Stimulated activated CD8-positive, alpha-beta memory T cell treated with anti-CD3 and anti-CD28 coated beads, Interleukin-15, amount 100 ng/mL, for 1 hour (primary cell): ENCODE measurements around the gene MBTPS1.

ENCODE experiments used
- DNase-seq: peaks from one replicate; pipeline ENCODE4 v3.0.0-alpha.2; 2020; ENCODE audit warnings: low read depth

MBTPS1 gene

DNA sequence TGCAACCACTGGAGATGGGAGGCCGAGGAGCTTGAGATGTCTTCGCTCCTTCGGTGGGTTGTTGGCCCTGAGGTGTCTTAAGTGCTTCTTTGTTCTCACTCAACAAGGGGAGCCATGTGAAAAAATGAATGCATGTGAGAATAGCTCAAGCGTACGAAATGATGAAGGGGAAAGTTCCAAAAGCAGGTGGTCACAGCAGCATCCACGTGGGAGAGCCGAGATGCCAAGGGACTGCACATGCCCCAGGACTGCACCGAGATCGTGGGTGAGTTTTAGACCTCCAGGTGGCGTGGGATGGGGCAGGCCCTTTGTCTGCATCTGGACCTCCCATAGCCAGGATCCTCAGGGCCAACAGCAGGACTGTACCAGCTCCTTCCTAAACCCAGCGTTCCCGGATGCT is 82.2 kb downstream of the MBTPS1 start:
- DNase-seq: no peak

DNA sequence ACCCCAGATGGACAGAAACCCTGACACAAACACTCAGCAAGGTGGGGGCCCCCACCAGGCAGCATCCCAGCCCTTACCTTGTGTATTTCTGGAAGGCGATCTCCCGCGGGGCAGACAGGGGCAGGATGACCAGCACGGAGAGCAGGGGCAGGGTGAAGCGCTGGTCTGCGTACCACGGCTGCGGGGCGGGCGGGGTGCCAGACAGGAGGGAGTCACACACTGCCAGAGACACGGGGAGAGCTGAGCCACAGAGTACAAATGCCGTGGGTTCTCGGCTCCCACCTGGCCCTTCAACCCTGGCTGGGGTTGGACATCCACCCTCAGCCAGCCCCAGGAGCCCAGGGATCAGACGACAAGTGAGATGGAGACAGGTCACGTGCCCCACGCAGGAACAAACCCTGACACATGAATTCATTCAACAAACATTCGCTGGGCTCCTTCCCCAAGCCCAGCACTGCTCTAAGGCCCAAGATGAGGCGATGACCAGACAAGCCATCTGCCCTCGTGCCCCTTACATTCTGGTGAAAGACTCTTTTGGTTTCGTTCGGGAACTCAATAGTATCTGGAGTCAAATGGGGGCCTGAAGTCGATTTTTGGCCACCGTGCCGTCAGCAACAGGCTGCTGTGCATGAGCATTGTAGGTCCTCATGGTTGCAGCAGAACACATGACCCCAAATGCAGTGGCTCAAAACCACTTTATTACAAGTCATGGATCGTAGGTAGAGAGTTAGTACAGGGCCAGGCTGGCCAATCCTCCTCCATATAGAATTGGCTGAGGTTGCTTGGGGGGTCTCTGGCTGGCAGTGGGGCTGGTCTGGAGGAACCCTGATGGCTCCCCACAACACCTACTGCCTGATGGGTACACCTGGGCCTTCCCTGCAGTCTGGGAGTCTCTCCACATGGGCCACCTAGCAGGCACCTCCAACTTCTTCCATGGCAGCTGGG is 83.2 kb downstream of the MBTPS1 start:
- DNase-seq: no peak

DNA sequence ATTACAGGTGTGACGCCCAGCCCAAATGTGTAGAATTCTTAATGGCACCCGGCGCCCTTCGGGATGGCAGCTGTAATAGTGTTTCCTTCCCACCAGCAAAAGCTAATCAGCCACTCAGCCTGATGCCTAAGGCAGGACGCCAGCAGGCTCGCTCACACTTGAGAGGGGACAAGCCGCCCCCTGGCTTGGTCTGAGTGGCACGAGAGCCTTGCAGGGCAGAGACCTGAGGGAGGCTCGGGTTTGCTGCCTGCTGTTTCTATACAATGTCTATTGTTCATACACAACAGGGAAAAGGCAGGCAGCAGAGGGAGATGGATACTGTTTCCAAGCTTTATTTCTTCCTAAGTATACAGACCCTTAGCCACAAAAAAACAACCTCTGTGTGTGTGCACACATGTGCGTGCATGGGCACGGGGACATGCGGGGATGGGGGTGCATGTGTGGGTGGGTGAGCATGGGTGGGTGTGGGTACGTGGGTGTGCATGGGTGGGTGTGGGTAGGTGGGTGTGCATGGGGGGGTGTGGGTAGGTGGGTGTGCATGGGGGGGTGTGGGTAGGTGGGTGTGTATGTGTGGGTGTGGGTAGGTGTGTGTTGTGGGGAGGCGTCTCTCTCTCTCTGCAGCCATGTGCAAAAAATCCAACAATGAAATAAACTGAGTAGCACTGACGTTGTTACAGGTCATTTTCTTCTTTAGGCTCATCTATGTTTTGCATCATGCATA is 84.1 kb downstream of the MBTPS1 start:
- DNase-seq: no peak

DNA sequence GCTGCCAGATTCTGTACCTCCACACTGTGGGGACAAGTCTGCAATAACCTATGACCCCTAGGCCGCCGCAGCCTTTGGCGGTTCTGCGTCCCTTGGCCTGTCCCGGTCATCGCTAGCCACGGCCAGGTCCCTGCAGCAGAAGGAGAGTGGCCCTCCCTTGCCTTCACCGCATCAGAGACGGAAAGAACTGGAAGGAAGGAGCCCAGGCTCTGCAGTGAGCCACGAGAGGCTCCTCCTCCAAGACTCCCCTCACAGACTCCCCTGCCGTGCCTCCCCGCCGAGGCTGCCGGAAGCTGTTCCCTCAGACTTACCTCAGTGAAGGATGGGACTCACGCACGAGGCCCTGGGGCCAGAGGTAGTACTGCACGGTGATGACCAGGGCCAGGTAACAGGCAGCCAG is 85.2 kb downstream of the MBTPS1 start:
- DNase-seq: no peak

DNA sequence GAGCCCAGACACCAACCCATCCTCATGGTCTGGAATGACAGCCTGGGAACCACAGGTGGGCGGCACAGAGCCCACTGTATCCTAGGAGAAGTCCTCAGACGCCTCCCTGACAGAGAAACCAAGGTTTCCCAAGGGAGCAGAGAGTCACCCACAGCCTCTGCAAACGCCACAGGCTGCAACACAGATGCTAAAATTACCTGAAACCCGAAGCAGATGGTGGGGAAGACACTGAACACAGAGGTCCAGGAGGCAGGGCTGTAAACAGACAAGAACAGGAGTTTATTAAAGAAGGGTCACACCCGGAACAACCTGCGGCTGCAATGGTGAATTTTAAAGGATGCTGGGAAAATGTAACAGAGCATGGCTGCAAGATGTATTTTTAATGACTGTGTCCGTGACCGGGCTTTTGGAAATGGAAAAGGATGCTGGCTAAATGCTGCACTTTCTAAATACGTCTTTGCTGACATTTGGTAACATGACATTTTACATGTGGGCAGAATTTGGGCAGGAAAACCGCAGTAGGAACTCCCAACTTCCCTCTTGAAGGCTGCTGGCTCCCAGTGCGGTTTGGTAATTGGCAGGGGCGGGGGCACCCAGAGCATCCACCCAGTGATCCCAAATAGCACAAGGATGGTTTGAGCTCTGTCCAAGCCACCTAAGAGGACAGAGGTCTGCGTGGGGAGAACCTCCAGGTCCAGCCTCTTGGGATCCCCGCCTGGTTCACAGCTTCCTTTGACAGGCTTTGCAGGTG is 87.3 kb downstream of the MBTPS1 start:
- no peak for DNase-seq

DNA sequence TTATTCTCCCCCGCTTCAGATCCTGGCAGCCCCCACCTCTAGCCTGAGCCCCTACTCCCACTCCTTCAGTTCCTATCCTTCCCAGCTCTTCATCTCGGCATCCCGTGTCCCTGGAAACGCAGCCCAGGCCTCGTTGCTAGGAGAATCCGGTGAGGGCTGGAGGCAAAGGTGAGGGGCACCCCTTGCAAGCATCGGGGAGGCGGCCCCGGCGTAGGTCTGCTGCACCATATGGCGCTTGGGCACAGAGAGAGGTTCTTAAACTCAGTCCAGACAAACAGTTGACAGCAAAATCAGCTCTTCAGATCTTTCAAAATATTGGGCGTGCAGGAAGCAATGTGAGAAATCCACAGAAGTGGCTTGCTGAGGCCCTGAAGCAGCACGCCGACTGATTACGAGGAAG is 89.1 kb downstream of the MBTPS1 start:
- no peak for DNase-seq

DNA sequence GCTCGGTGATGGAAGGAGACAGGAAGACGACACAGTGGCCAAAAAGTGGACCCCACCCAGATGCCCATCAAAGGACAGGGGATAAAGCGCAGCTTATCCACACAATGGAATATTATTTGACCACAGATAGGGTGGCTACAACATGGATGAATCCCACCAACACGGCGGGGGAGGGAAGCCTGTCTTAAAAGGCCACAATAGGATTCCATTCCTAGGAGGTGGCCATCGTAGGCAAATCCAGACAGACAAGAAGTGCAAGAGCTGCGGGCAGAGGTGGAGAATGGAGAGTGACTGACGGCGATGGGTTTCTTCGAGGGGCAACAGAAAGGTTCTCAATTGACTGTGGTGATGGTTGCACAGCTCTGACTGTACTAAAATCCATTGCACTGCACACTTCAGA is 90.1 kb downstream of the MBTPS1 start:
- DNase-seq: no peak

DNA sequence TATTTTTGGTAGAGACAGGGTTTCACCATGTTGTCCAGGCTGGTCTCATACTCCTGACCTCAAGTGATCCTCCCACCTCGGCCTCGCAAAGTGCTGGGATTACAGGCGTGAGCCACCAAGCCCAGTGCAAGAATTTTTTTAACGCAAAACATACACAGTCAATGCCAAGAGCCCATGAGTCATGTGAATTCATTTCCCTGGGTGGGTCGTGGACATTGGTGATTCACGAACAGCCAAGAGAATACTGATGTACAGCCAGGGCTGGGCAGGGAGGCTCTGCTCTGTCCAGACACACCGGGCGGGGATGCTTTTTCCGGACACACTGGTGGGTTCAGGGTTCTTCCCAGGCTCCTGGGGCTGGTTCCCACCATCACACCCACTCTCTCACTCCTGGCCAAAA is 91.9 kb downstream of the MBTPS1 start:
- no peak for DNase-seq

DNA sequence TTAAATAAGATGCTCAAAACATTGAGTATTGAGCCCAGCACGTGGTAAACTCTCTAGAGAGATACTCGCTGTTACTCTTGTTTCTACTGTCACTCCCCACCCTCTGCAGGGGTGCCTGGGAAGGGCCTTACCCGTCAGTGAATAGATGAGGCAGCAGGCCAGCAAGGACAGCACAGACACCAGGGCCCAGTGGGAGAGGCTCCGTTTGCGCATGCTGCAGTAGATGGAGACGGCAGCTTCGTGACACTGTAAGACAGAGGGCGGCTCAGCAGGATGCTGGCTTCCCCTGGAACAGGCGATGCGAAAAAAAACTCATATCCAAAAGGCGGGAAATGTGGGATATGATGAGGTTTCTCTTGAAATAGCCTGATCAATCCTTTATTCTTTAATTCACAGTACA is 94.1 kb downstream of the MBTPS1 start:
- DNase-seq: no peak

DNA sequence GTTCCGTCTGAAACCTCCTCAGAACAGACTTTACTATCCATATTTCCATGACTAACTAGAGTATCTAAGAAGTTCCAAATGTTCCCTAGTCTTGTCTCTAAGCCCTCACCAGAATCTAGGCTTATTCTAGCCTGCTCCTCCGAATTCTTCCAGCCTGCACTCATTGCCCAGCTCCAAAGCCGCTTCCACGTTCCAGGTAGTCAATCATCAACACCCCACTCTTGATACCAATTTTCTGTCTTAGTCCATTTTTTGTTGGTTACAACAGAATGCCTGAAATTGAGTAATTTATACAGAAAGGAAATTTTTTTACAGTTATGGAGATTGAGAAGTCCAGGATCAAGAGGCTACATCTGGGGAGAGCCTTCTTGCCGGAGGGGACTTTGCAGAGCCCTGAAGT is 95.3 kb downstream of the MBTPS1 start:
- no peak for DNase-seq

DNA sequence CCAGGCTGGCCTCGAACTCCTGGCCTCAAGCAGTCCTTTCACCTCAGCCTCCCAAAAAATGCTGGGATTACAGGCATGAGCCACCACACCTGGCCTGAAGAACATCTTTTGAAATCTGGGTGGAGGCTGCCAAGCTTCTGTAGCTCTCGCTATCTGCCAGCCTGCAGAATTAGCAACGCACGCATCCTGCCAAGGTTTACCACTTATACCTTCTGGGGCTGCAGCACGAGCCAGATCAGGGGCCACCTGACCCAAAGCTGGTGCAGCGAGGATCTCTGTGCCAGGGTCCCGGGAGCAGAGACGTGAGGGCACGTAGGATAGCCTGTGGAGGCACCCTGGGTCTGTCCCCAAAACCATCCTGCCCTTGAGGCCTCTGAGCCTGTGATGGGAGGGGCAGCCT is 96.4 kb downstream of the MBTPS1 start:
- no peak for DNase-seq

DNA sequence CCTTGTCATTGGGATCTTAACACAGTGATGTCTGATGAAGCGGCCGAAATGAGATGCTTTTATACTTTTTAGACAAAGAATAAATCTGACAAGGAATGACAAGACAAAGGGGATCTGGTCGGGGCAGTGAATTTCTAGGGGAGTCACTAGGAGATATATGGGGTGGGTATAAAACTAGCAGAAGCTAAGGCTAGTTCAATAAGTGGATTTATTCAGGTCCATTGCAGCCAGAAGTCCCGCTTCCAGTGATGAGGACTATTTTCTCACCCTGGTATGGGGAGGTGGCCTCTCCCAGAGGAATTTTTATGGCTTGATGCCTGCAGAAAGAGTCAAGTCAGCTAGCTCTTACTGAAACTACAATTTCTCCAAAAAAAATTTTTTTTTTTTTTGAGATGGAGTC is 98.0 kb downstream of the MBTPS1 start:
- no peak for DNase-seq

DNA sequence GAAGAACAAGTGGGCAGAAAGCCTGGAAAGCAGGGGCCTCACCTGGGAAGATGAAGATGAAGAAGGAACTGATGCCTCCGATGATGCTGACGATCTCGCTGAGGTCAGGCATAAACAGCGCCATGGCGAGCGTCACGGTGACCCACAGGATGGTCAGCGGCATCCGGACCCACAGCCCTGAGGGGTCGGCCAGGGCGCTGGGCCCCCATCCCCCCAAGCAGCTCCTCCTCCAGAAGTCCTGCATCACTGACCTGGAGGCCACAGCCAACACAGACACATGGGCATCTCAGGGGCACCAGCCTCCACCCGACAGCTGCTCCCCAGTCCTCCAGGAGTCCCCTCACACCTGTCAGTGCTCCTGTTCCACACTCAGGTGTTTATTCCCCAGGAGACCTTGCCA is 100.3 kb downstream of the MBTPS1 start:
- DNase-seq: no peak

DNA sequence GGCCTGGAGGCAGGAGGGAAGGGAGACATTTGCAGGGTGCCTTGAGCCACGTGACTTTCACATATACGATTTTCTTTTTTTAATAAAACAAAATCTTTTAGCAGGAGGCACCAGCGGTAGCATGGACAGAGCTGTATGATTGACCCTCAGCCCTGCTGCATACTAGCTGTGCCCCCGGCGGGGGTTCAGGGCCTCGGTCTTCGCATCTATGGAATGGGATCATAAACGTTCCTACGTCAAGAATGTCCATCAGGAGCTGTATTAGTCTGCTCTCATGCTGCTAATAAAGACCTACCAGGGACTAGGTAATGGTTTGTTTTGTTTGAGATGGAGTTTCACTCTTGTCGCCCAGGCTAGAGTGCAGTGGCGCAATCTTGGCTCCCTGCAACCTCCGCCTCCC is 101.3 kb downstream of the MBTPS1 start:
- no peak for DNase-seq

DNA sequence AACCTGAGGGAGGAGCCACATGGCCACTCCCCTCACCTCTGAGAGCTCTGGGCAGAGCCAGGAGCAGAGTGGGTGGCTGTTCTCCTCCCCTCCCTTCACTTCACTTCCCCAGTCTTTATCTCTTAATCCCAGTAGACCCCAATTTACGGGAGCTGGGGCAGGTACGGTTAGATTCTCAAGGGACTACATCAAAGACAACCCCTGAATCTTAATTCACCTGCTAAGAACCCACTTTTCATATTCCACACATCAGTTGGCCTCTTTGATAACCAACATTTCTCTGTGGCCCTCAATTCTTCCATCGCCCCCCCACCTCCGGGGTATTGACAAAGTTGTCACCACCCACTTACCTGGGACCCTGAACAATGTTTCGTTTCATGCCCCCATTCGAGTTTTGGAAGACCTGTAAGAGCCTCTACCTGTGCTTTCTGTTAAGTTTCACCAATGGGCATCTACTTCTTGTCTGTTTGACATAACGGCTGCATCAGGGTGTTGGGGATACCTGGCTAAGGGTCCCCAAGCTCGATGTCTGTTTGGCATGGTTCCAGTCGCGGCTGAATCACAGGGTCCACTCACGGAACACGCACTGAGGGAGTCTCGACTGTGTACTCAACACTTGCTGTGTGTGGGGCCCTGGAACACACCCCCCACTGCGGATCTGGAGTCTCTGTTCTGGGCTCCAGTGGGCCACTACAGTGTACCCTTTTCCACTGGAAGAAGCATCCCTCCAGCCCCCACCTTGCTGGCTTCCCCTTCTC is 102.0 kb downstream of the MBTPS1 start:
- DNase-seq: no peak

DNA sequence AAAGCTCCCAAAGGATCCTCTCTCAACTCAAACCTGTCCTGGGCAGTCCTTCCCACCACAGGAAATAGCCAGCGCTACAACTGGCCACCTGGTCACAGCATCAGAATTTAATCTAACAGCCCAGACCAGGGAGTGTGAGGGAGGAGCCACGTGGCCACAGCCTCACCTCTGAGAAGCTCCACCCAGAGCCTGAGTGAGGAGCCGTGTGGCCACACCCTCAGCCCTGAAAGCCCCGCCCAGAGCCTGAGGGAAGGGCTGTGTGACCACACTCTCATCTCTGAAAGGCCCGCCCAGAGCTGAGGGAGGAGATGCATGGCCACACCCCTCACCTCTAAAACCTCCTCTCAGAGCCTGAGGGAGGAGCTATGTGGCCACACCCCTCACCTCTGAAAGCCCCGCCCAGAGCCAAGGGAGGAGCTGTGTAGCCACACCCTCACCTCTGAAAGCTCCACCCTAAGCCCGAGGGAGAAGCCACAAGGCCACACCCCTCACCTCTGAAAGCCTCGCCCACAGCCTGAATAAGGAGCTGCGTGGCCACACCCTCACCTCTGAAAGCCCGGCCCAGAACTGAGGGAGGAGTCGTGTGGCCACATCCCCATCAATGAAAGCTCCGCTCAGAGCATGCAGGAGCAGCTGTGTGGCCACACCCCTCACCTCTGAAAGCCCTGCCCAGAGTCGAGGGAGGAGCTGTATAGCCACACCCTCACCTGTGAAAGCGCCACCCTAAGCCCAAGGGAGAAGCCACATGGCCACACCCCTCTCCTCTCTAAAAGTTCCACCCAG is 102.8 kb downstream of the MBTPS1 start:
- no peak for DNase-seq

DNA sequence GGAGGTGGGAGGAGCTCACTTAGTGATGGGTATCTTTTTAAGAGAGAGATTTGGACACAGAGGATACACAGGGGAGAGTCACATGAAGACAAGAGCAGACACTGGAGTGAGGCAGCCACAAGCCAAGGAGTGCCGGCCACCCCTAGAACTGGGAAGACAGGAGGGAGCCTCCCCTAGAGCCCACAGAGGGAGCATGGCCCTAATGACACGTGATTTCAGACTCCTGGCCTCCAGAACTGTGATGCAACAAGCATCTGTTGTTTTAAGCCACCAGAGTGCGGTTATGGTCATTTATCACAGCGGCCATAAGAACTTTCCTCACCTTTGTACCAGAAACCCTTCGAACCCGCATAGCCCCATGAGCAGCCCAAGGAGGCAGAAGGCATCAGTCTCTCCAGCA is 107.5 kb downstream of the MBTPS1 start:
- DNase-seq: no peak

DNA sequence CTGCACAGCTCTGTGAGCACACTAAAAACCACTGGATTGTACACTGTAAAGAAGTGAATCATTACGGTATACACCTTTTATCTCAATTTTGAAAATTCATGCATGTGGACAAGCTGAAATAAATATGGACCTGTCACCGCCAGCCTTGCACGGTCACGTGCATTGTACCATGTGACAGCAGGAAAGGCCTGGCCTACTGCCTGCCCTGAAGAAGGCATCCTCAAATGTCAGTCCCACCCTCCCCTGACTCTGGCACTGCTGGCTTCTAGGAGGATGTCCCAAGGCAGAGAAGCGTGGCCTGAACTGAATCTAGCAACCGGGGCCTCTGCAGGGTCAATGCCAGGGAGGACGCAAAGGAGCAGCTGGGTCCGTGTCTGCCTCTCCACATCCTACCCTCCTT is 108.8 kb downstream of the MBTPS1 start:
- DNase-seq: no peak

DNA sequence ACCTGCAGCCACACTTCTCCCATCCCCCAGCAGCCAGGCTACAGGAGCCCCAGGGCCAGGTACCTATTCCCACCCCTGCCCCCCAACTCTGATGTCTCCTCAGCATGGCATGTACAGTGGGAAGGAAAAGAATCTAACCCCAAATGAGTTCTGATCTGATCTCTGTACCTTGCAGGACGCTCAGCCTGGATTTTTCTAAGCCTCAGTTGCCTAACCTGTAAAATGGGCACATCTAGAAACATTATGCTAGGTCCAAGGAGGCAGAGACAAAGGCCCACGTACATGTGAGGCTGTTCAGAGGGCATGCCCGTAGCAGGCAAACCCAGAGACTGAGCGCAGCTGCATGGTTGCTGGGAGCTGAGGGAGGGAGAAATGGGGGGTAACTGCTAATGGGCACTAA is 109.2 kb downstream of the MBTPS1 start:
- no peak for DNase-seq

DNA sequence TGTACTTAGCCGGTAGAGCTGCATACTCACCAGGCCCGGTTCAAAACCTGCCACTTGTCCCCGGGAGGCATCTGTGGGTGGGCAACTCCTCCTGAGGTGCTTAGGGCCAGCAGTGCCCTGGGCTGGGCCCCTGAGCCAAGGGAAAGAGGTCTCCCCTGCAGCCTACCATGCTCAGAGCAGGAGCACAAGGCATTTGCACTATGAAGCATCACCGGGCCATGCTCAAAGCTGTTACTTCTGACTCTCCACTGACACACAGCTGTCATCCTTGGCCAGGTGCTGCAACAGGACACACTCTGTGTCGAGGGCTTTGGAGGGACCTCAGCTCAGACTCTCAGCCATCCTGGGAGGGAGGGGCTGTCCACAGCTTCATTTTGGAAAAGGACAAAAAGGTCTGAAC is 111.4 kb downstream of the MBTPS1 start:
- no peak for DNase-seq

DNA sequence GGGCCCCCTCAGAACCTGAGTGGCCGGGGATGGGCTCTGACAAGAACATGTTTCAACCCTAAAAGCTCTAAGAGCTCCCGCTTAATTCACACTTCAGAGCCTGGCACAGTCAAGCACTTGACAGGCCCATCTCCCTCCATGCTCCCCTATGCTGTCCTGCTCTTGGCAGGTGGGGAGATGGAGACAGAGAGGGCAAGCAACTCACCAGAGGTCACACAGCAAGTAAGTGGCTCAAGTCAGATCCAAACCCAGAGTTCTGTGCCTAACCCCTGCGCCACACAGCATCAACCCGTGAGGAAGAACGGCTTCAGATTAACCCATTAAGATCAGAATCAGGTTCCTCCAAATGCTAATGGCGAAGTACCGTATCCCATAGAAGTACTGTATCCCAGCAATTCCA is 112.3 kb downstream of the MBTPS1 start:
- DNase-seq: no peak
